Stimulated activated CD4-positive, alpha-beta T cell treated with anti-CD3 and anti-CD28 coated beads, Interleukin-15, amount 100 ng/mL, for 1 hour (primary cell): ENCODE data around the gene RIOK3.

Source experiments
- DNase-seq, 2 donors: peaks; one replicate each; pipeline ENCODE4 v3.0.0-alpha.2; 2020; ENCODE audit warnings: low read depth in 1 of 2, low spot score in 1 of 2

The RIOK3 gene

DNA sequence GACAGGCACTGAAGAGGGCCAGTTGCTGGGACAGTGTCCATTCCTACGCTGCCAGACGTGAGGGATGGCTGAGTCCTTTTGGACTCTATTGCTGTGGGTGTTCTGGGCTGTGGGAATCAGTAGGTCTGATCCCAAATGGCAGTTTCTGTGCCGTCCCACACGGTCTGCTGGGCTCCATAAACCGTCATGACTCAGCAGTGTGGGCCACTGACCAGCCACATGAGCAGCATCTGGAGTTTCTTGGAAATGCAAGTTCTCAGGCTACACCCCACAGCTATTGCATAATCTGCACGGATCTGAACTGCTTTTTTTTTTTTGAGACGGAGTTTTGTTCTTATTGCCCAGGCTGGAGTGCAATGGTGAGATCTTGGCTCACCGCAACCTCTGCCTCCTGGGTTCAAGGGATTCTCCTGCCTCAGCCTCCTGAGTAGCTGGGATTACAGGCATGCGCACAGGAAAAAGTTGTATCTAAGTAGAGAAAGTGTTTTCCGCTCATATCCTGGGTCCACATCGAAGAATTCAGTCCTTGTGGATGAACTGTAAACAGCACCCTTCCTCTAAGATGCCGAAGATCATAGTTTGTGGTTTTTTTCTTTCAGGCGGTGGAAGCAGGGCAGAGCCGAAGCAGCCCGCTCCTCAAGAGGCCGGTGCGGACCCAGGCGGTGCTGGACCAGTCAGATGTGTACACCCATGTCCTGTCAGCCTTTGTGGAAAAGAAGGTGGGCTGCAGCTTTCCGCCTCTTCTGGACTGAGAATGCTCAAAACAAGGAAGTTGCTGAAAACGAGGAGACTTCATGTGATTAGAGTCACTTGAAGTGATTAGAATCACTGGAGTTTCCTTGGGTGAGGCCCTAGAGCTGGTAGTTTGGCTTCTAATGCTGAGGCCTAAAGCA lies 75.7 kb downstream of the RIOK3 start:
- DNase-seq, result no peak

DNA sequence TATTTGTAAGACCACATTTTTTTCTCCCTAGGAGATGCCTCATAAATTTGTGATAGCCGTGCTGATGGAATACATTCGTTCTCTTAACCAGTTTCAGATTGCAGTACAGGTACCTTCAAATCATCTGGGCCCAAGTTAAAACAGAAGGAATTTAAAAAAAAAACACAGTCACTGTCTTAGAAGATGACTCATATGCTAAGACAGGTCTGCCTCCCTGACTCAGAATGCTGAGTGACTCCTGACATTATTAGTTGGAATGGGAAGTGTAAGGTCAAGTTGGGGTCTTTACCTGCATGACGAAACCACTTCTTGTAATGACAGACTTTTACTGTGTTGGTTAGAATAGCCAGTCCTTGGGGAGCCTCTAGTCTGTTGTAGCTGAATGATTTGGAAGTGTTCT lies 76.5 kb downstream of the RIOK3 start:
- DNase-seq, result no peak

DNA sequence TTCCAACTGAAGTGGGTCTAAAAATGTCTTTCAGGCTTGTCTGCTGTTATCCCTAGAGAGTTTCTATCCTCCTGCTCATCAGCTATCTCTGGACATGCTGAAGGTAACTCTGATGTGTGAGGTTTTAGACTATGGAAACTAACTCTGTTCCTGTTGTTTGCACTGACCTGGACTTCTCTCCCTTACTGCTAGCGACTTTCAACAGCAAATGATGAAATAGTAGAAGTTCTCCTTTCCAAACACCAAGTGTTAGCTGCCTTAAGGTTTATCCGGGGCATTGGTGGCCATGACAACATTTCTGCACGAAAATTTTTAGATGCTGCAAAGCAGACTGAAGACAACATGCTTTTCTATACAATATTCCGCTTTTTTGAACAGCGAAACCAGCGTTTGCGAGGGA lies 77.1 kb downstream of the RIOK3 start:
- DNase-seq, result no peak

DNA sequence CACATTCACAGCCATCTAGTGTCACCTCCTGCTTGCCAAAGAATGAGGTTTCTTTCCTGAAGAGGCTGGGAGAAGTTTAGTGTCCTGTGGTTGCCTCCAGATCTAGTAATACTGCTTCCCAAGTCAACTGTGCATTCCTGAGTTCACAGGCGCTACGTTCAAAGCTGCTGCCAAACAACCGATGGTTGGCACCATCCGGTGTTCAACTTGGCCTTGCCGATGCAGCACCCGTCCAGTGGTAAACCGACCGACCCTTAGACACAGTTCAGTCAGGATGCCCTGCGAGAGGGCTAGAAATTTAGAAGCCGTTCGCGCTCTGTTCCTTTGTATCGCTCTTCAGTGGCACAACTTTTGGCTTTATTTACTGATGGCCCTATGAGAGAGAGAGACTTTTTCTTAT lies 78.8 kb downstream of the RIOK3 start:
- DNase-seq, result no peak
